ENCODE measurements around the gene STARD8. TPM values are rescaled to one million over a fixed set of nuclear protein-coding genes. Genes with fewer than 3 reads are reported as not detected.

STARD8 gene
- polyA plus RNA-seq, 3 donors, result 3.0 to 12.1 (median 11.5) TPM

- WGBS, 3 donors, result 76 to 91% (median 78%) methylated on average over 4 of the region's 4 CpGs
- H3K27ac ChIP-seq (ENCODE audit: low read depth, low read length), result no peak overlapping the region
Measured at GRCh38 chrX:68757331-68757730, 109.9 kb downstream of the STARD8 start.

- H3K27ac ChIP-seq (ENCODE audit: low read depth, low read length), result no peak overlapping the region
- 59 to 66% (median 59%) methylated on average over 2 of the region's 2 CpGs for WGBS, 3 donors
Measured at GRCh38 chrX:68757731-68758130, 110.3 kb downstream of the STARD8 start.

GRCh38 chrX:68758671-68759070, 111.2 kb downstream of the STARD8 start:
- H3K27ac ChIP-seq (ENCODE audit: low read depth, low read length), result no peak overlapping the region
- 77 to 98% (median 95%) methylated on average over 2 of the region's 2 CpGs for WGBS, 3 donors

DNA sequence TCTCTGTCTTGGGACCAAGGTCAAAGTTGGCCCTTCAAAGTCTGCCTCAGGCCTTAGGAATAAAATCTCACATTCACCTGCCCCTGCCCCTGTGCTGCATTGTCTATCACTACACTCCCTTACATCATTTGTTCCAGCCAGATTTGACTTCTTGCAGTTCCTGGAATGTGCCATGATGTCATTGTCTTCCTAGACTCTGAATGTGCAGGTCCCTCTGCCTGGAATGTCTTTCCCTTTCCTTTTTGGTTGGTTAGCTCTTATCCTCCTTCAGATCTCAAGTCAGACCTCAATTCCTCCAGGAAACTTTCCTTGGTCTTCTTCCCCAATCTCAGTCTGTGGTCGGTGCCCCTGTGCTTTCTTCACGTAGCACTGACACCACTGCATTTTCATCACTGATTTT, 113.6 kb downstream of the STARD8 start:
- H3K27ac ChIP-seq (ENCODE audit: low read depth, low read length), result no peak overlapping the region
- 63 to 96% (median 73%) methylated on average over 2 of the region's 2 CpGs for WGBS, 3 donors

DNA sequence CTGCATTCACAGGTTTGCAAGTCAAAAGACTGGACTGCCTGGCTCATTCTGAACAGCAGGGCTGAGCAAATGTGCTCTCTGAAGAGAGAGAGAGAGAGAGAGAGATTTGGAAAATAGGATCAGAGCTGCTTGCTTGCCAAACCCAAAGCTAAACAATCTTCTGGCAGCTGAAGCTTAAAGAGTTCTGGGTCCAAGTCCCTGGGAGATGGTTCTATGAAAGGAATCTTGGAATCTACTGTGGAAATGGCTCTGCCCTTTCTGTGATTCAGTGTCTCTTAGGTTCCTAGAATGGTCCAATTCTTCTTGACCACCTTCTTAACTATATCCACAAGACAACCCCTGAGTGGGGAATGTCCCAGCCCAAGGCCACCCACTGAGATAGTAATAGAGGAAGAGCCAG, 115.3 kb downstream of the STARD8 start:
- no peak overlapping the region for H3K27ac ChIP-seq (ENCODE audit: low read depth, low read length)

DNA sequence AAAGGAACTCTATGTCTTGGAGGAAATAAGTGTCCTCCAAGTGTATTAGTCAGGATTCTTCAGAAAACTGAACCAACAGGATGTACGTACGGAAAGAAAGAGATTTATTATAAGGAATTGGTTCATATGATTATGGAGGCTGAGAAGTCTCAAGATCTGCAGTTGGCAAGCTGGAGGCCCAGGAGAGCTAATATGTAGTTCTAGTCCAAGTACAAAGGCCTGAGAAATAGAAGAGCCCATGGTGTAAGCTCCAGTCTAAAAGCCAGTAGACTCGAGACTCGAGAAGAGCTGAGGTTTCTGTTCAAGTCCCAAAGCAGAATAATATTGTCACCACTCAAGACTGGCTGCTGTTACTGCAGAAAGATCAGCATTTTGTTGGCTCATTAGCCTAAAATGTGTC, 116.0 kb downstream of the STARD8 start:
- H3K27ac ChIP-seq (ENCODE audit: low read depth, low read length), result no peak overlapping the region
- 71 to 90% (median 77%) methylated on average over 4 of the region's 4 CpGs for WGBS, 3 donors

Other genes with a start within 250 kb of the STARD8 start
- gene OPHN1, start 214.2 kb upstream of the STARD8 start, polyA plus RNA-seq, result 1 to 10 TPM in 2 of 3 donors, under 1 TPM in 1; 0.98 to 3.0 (median 2.4) TPM
- 10 to 100 TPM in 1 of 3 donors, 1 to 10 TPM in 2; 8.7 to 16.1 (median 9.1) TPM for gene YIPF6, start 148.6 kb upstream of the STARD8 start, polyA plus RNA-seq
- 10 to 100 TPM in 2 of 3 donors, 1 to 10 TPM in 1; 9.8 to 60.4 (median 31.3) TPM for gene EFNB1, start 181.4 kb downstream of the STARD8 start, polyA plus RNA-seq